AG04449 (cell line): ENCODE measurements around the gene EXOC7.
"Not testable (repeated sequence)": the region's sequence is repeated elsewhere in the genome, so short reads cannot be mapped to it uniquely, and the experiment has no call there.

Experiments
- CTCF ChIA-PET: fragments of 350-600 bp; formaldehyde crosslinking; extraction: SDS; loops from one replicate; lab custom pipeline; 2021; ENCODE audit warnings: antibody characterized with exemption; lab: Yijun Ruan, JAX
- POLR2A ChIA-PET: fragments of 400-600, 350-600 bp; formaldehyde crosslinking; extraction: SDS; loops from one replicate; lab custom pipeline; 2020; ENCODE audit warnings: antibody characterized with exemption, inconsistent platforms; lab: Yijun Ruan, JAX
- DNase-seq: peaks from one replicate; pipeline ENCODE4 v3.0.0-alpha.2; 2010; ENCODE audit warnings: low read depth, low spot score
- H3K4me3 ChIP-seq: 2 replicates; pipeline ENCODE4 v1.5.1; 2011; ENCODE audit warnings: low read depth, mild to moderate bottlenecking, control low read depth, low read length
- CTCF ChIP-seq: IDR thresholded peaks from one replicate; pipeline ENCODE4 v1.5.1; 2011; ENCODE audit warnings: mild to moderate bottlenecking, moderate library complexity, low read length, control low read depth, inconsistent platforms; ENCODE audit not compliant: insufficient read depth; ENCODE audit errors: missing control alignments

Gene EXOC7

GRCh38 chr17:76049239-76049638 is 54.3 kb downstream of the EXOC7 start:
- DNase-seq, result no peak
- POLR2A ChIA-PET, result no interaction called here
- TF ChIP-seq CTCF, result no peak

GRCh38 chr17:76048711-76049110 is 54.9 kb downstream of the EXOC7 start:
- ChIA-PET POLR2A (no interaction called here), CTCF (interaction anchor here (1.2 to 1.8 kb wide), 2 partner anchors 12 to 35 kb away, joined by 3 to 8 read pairs; no protein-coding TSS in a partner anchor)
- no peak overlapping the region for H3K4me3 ChIP-seq
- TF ChIP-seq CTCF, result no peak
- DNase-seq, result no peak

More at GRCh38 chr17:76049239-76049638, 54.3 kb downstream of the EXOC7 start:
- no peak overlapping the region for H3K4me3 ChIP-seq
- CTCF ChIA-PET, result interaction anchor here (1.2 to 1.8 kb wide), 2 partner anchors 13 to 35 kb away, joined by 3 to 8 read pairs; no protein-coding TSS in a partner anchor

- DNase-seq, result no peak
- TF ChIP-seq CTCF, result no peak
- ChIA-PET CTCF (interaction anchor here (1.2 to 2.1 kb wide), 3 partner anchors 12 to 34 kb away, joined by 3 to 12 read pairs (median 8); no protein-coding TSS in a partner anchor), POLR2A (no interaction called here)
- H3K4me3 ChIP-seq, result no peak overlapping the region
Measured at GRCh38 chr17:76048025-76048605, 55.5 kb downstream of the EXOC7 start.

- no peak for TF ChIP-seq CTCF
- POLR2A ChIA-PET, result no interaction called here
- CTCF ChIA-PET, result interaction anchor here (0.8 to 2.1 kb wide), 4 partner anchors 13 to 234 kb away, joined by 3 to 12 read pairs (median 6); no protein-coding TSS in a partner anchor
- DNase-seq, result no peak
- no peak overlapping the region for H3K4me3 ChIP-seq
Measured at GRCh38 chr17:76046064-76046463, 57.5 kb downstream of the EXOC7 start.

- CTCF ChIA-PET, result interaction anchor here (1.0 kb wide), 1 partner anchor 32 kb away, joined by 3 read pairs; no protein-coding TSS in a partner anchor
- DNase-seq, H3K4me3 ChIP-seq, POLR2A ChIA-PET: not testable (repeated sequence)
Measured at GRCh38 chr17:76044475-76045007, 59.0 kb downstream of the EXOC7 start.

GRCh38 chr17:76042868-76043267 is 60.7 kb downstream of the EXOC7 start:
- POLR2A ChIA-PET, DNase-seq, H3K4me3 ChIP-seq: not testable (repeated sequence)
- CTCF ChIA-PET, result interaction anchor here (1.0 to 7.4 kb wide), 2 partner anchors 10 to 29 kb away, joined by 5 to 52 read pairs; no protein-coding TSS in a partner anchor

GRCh38 chr17:76040376-76040775 is 63.2 kb downstream of the EXOC7 start:
- no peak overlapping the region for H3K4me3 ChIP-seq
- no peak for TF ChIP-seq CTCF
- DNase-seq, result no peak
- CTCF ChIA-PET, result interaction anchor here (7.4 kb wide), 1 partner anchor 27 kb away, joined by 52 read pairs; no protein-coding TSS in a partner anchor
- POLR2A ChIA-PET, result no interaction called here
